Fibroblast of the conjunctiva (primary cell): ENCODE data around the gene ACOT11.
"Not testable (repeated sequence)": the region's sequence is repeated elsewhere in the genome, so short reads cannot be mapped to it uniquely, and the experiment has no call there.

ENCODE experiments used
- DNase-seq: peaks from one replicate; pipeline ENCODE4 v3.0.0-alpha.2; 2010; ENCODE audit warnings: low read depth

The ACOT11 gene

DNA sequence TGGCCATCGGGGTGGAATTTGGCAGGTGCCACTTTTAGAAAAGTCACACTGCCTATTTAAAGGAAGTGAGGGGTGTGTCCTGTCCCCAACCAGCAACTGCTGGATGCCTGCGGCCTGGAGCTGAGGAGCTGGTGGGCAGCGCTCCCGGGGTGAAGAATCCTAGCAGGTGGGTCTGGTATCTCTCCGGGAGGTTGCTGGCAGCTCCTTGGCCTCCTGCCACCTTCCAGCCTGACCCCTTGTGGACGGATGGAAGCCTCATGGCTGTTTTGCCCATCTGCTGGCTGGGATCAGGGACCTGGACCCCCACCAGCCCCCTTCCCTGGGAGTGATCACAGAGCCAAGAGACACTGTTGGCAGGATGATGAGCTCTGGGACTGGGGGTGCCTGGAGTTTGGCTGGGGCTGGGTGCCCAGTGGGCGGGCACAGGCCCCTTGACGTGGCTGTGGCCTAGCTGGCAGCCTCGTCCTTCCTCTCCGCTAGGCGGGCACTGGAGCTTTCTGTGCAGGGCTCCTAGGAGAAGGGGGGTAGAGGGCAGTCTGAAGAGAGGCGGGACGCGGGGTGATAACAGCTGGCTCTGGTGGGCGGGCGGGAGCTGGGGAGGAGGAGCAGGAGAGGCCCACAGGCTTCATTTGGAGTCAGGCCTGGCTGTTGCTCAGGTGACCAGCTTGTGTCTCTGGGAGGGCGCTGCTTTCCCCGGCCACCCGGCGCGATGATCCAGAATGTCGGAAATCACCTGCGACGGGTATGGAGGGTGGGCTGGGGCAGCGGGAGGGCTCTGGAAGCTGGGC, at the start of gene ACOT11:
TSS of gene ACOT11 (plus strand) at position 628 of the 788 bp plus-strand sequence. CDS start at position 710, 82 bp downstream.
- peak; percentile 51 for DNase-seq

- DNase-seq: no peak
These were observed 49.5 kb upstream of the ACOT11 start for GRCh38 chr1:54498383-54499096.

GRCh38 chr1:54499097-54499359, 49.0 kb upstream of the ACOT11 start:
- DNase-seq: no peak

DNA sequence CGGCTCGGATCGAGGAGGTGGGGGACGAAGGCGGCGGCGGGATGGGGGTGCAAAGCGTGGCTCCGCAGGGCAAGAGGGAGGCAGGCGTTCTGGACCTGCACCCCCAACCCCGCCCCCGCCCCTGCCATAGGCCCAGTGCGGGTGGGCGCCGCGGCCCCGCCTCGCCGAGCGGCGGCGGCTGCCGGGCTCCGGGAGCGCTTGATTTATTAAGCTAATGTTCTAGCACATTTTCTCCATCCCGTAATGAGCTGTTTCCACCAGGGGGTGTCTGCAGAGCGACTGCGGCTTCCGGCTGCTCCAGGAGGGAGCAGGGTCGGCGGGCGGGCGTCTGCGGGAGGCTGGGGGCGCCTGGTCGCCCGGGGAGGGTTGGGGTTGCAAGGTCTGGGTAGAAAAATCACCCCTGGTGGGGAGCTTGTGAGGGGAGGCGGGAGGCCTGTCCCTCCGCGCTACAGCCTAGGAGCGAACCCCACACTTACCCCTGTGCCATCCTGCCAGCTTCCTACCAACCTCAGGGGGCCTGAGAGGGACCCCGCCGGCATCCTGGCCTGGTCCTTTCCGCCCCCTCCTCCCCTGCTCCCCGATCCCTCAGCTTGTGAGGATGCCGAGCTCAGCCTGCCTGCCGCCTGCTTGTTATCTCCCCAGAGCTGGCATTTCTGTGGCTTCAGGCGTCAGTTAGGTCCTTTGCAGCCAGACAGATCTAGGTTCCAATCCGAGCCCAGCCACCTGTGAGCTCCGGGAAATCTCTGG, 48.5 kb upstream of the ACOT11 start:
- no peak for DNase-seq

GRCh38 chr1:54500107-54500431, 48.0 kb upstream of the ACOT11 start:
- DNase-seq: no peak

- no peak for DNase-seq
These were observed 46.2 kb upstream of the ACOT11 start for GRCh38 chr1:54501849-54502248.

DNA sequence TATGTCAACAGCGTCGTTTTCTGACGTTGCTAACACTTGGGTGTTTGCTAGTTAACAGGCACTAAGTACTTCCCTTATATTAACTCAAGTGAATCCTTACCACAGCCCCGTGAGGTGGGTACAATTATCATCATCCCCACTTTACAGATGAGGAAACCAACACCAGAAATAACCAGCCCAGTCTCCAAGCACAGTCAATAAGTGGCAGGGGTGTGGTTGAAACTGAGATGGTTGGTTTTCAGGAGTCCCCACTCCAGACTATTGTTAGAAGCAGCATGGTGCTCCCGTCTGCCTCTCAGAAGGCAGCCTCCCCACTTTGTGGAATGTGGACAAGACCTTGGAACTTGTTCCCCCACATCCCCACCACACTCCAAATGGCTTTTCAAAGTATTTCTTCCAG, 45.7 kb upstream of the ACOT11 start:
- no peak for DNase-seq

DNA sequence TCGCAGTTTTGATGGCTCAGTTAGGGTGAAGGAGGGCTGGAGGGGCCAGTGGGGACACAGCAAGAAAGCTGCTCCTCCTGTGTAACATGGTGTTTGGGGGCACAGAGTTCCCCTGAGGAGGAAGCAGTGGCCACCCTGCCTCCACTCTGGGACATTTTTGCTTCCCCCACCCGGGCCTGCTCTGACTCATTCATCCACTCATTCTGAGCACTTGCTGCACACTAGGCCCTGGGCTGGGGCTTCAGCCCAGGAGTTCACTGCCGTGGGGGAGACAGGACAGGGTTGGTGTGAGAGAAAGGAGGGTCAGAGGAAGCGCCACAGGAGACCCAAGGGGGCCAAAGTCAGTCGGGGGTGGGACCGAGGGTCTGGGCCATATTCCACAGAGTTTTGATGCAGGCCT, 41.4 kb upstream of the ACOT11 start:
- no peak for DNase-seq

DNA sequence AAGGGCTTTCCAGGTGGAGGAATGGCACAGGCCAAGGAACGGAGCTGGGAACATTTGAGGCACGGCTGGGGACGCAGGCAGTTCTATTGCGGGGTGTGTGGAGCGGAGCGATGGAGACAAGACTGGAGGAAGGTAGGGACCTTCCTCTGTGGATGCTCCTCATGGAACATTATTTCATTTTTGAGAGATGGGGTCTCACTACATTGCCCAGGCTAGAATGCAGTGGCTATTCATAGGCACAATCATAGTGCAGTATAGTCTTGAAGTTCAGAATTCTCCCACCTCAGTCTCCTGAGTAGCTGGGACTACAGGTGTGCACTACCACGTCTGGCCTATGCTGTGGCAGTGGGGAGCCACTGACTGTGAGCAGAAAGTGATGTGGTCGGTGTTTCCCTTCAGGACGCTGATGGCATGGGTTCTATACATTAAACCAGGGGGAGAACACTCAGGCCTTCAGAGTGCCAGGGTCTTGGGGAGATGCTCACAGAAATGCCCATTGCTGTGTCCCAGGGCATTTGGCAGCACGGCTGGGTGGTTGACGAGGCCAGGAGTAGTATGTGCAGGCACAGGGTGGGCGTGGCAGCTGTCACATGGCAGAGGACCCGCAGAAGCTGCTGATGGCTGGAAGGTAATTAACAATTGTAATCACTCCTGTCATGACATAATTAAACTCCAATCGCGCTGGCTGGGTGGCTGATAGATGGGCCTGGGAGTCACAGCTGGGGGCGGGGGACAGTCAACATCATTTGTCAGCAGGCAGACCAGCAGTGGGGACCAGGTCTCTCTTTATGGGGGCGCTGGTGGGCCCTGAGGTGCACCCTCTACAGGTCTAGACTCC, 40.8 kb upstream of the ACOT11 start:
- DNase-seq: no peak

- DNase-seq: no peak
These were observed 37.2 kb upstream of the ACOT11 start for GRCh38 chr1:54510715-54511270.

DNA sequence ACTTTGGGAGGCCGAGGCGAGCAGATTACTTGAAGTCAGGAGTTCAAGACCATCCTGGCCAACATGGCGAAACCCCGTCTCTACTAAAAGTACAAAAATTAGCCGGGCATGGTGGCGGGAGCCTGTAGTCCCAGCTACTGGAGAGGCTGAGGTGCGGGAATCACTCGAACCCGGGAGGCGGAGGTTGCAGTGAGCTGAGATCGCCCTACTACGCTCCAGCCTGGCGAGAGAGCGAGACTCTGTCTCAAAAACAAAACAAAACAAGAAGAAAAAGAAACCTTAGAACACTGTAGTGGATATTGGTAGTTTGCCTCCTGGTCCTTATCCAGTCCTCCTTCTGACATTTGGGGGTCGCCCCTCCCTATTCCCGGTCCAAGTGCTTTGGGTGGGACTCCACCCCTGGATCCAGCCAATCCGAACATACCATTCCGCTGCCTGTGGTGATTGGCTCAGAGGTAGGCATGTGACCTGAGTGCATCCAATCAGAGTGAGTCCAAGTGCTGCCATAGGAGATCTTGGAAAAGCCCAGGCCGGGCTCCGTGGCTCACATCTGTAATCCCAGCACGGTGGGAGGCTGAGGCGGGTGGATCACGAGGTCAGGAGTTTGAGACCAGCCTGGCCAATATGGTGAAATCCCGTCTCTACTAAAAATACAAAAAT, 34.0 kb upstream of the ACOT11 start:
- not testable (repeated sequence) for DNase-seq

DNA sequence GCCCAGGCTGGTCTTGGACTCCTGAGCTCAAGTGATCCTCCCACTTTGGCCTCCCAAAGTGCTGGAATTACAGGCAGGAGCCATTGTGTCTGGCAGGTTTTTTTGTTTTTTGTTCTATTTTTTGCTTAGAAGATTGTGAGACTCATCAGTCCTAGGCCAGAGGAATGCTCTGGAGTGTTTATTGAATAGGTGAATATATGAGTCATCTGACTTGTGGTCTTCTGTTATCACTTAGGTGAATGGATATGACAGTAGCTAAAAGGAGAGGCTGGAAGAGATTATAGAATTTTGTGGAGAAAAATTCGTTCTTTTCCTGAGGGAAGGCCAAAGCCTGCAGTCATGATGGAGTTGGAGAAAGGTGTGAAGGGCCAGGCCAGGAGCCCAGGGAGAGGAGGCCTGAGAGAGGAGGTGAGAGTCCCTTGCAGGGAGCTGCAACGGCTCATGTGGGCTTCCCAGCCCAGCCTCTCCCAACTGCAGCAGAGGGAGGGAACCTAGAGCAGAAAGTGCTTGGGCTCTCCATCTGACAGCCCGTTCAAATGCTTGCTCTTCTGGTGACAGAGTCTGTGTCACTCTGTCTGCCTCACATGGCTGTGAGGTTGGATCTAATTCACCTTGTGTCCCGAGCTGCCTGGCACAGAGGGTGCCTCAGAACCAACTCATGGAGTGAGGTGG, 31.6 kb upstream of the ACOT11 start:
- no peak for DNase-seq

- DNase-seq: no peak
These were observed 30.5 kb upstream of the ACOT11 start for GRCh38 chr1:54517496-54517895.

DNA sequence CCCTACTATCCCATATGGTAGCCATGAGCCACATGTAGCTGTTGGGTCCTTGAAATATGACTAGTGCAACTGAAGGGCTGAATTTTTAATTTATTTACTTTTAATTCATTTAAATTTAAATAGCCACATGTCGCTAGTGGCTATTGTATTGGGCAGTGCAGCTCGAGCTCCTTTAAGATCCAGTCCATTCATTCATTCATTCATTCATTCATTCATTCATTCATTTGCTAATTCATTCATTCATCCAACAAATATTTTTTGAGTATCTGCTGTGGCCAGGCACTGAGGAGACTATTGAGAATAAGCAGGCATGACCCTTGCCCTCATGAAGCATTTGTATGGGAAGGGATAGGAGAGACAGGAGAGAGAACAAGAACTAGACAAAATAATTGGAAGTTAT, 29.5 kb upstream of the ACOT11 start:
- DNase-seq: no peak

GRCh38 chr1:54519709-54520108, 28.3 kb upstream of the ACOT11 start:
- no peak for DNase-seq

GRCh38 chr1:54520631-54521321, 27.3 kb upstream of the ACOT11 start:
- no peak for DNase-seq

DNA sequence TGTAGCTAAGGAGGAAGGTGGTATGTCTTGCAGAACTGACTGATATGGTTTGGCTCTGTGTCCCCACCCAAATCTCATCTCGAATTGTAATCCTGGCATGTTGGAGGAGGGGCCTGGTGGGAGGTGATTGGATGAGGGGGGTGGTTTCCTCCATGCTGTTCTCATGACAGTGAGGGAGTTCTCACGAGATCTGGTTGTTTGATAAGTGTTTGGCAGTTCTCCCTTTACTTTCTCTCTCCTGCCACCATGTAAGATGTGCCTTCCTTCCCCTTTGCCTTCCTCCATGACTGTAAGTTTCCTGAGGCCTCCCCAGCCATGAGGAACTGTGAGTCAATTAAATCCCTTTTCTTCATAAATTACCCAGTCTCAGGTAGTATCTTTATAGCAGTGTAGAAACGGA, 21.5 kb upstream of the ACOT11 start:
- not testable (repeated sequence) for DNase-seq

DNA sequence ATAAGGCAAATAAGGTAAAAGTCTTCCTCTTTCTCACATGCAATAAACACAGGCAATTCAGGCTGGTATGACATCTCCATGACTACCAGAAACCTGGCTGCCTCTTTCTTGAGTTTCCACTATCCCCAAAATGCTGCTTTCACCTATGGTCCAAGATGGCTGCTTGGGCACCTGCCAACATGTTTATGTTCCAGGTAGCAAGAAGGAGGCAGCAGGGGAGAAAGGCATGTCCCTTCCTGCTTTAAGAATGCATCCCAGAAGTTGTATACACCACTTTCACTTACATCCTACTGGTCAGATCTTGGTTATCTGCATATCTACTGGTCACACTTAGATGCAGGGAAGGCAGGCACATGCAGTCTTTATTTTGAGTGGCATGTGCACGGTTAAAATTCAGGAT, 19.4 kb upstream of the ACOT11 start:
- DNase-seq: no peak

DNA sequence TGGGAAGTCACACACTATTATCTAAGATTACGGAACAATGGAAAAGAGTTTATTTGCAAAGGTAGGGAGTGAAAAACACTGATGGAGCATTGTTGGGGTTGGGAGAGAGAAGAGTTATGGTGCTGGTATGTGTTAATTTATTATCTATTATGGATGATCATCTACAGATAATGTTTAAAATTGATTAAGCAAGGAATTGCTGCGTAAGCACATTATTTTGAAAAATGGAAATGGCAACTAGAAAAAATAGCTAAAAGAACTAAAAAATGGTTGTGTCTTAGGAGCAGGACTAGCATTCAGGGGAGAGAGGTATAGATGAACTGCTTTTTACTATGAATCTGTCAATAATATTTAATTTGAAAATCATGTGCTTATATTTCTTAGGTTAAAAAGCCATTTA, 16.0 kb upstream of the ACOT11 start:
- no peak for DNase-seq

GRCh38 chr1:54536656-54537055, 11.4 kb upstream of the ACOT11 start:
- DNase-seq: not testable (repeated sequence)
